Hematopoietic multipotent progenitor cell treated with erythropoietin and hydrocortisone succinate and interleukin-3 and kit ligand, for 17 days (in vitro differentiated cells): Measurements from ENCODE around the gene RAB28.
A peak's percentile ranks its signal among the peaks of the same experiment; 100 is the strongest.
"Not testable (repeated sequence)": the region's sequence is repeated elsewhere in the genome, so short reads cannot be mapped to it uniquely, and the experiment has no call there.

Source experiments
- DNase-seq: peaks from one replicate; pipeline ENCODE4 v3.0.0-alpha.2; 2015; ENCODE audit warnings: low spot score

Gene RAB28

GRCh38 chr4:13445841-13446790 lies 38.0 kb downstream of the RAB28 start:
- DNase-seq = no peak

GRCh38 chr4:13441506-13441905 lies 42.6 kb downstream of the RAB28 start:
- no peak for DNase-seq

- no peak for DNase-seq
These were observed 47.2 kb downstream of the RAB28 start for GRCh38 chr4:13436962-13437361.

GRCh38 chr4:13432453-13432852 lies 51.7 kb downstream of the RAB28 start:
- DNase-seq = no peak

- peak; percentile 17 for DNase-seq
These were observed 53.1 kb downstream of the RAB28 start for GRCh38 chr4:13430834-13431568.

- no peak for DNase-seq
These were observed 56.4 kb downstream of the RAB28 start for GRCh38 chr4:13427599-13428325.

GRCh38 chr4:13415068-13415785 lies 68.9 kb downstream of the RAB28 start:
- DNase-seq = no peak

GRCh38 chr4:13413729-13414437 lies 70.3 kb downstream of the RAB28 start:
- DNase-seq = no peak

GRCh38 chr4:13411942-13412341 lies 72.2 kb downstream of the RAB28 start:
- no peak for DNase-seq

GRCh38 chr4:13409324-13409723 lies 74.8 kb downstream of the RAB28 start:
- DNase-seq = no peak

- DNase-seq = not testable (repeated sequence)
These were observed 78.0 kb downstream of the RAB28 start for GRCh38 chr4:13406156-13406555.

GRCh38 chr4:13403833-13404232 lies 80.3 kb downstream of the RAB28 start:
- DNase-seq = no peak

- DNase-seq = no peak
These were observed 80.8 kb downstream of the RAB28 start for GRCh38 chr4:13403326-13403725.

- DNase-seq = no peak
These were observed 84.9 kb downstream of the RAB28 start for GRCh38 chr4:13399257-13399656.

- DNase-seq = no peak
These were observed 88.0 kb downstream of the RAB28 start for GRCh38 chr4:13396161-13396560.

- DNase-seq = not testable (repeated sequence)
These were observed 94.2 kb downstream of the RAB28 start for GRCh38 chr4:13389901-13390300.

- no peak for DNase-seq
These were observed 97.6 kb downstream of the RAB28 start for GRCh38 chr4:13386405-13387107.

- DNase-seq = no peak
These were observed 100.1 kb downstream of the RAB28 start for GRCh38 chr4:13384055-13384454.

- no peak for DNase-seq
These were observed 105.0 kb downstream of the RAB28 start for GRCh38 chr4:13378973-13379759.

- DNase-seq = no peak
These were observed 113.1 kb downstream of the RAB28 start for GRCh38 chr4:13371048-13371447.
